ENCODE measurements around the gene MTG2.

DNA sequence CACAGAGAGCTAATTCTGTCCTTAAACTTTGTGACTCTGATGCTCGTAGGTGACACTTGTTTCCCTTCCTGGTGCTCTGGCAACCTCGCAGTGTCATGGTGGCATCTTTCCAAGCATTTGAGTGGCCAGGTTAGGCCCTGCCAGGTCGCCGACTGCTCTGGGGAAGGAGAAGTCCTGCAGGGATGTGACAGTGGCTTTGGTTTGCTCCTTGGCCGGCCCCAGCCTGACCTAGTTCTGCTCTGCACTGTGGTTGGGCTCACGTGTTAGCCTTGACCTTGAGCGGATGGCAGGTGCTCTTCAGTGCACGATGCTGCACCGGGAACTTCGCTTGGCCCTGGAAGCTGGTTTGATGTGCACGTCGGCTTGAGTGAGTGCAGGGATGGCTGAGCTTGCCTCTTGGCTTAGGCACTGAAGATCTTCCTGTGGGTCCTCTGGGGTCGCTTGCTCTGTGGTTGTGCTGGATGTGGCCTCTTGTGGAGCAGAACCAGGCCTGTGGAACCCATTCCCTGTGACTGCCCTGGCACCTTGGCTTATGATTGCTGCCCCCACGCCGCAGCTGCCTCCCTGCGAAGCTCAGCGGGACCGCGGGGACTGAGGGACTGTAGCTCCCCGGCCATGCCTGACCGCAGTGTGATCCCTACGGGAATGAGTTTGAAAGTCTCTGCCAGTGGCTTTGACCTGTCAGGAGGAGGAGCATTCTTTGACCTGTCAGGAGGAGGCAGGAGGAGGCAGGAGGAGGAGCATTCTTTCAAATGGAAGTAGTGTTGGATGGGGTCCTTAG lies 64.2 kb downstream of the MTG2 start:
- TF ChIP-seq RARB (CRISPR knock-in tag; IDR thresholded peaks at IDR 0.05) (no peak), ZFP30 (CRISPR knock-in tag; IDR thresholded peaks at IDR 0.05) (no peak)
